Measurements from ENCODE around the gene TMEM131.

- no peak for TF ChIP-seq CTCF (IDR thresholded peaks at IDR 0.05)
- no peak for TF ChIP-seq POLR2A (IDR thresholded peaks at IDR 0.05)
Measured at GRCh38 chr2:97863829-97864228, 131.9 kb downstream of the TMEM131 start.
